Loucy (cell line): ENCODE data around the gene KRT3.

Source experiments
- CTCF ChIP-seq: fragments of 200-600 bp; sonication (generic); conservative IDR thresholded peaks from 2 replicates; pipeline ENCODE4 v1.5.1; 2014; ENCODE audit warnings: mild to moderate bottlenecking, antibody characterized with exemption, low read length
- EZH2phosphoT487 ChIP-seq: fragments of 200-600 bp; IDR thresholded peaks from 2 replicates; pipeline ENCODE4 v1.6.1; 2018; ENCODE audit warnings: antibody characterized with exemption, mild to moderate bottlenecking, moderate library complexity, borderline replicate concordance

DNA sequence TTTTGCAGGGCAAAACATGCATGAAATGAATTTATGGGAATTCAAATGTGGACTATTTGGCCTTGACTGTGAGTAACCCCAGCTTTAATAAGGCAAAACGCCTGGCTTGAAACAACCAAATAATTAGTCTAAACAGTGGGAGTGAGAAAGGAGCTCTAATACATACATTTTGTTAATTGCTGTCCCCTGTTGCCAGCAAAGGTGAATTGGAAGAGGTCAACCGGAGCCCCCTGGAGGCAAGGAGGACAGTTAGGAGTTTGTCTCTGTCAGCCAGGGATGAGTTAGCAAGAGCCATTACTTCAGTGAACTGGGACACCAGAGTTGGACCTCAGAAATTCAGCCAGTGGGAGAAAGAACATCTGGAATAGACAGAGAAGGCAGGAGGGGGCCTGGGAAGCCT is 36.2 kb downstream of the KRT3 start:
- TF ChIP-seq CTCF (peak; percentile 27), EZH2phosphoT487 (no peak)
